Measurements from ENCODE around the gene HPGD. TPM values are rescaled to one million over a fixed set of nuclear protein-coding genes. Genes with fewer than 3 reads are reported as not detected.

The HPGD gene
- total RNA-seq, 2 experiments from 2014 or later, result 0.76 TPM; not detected in 1

DNA sequence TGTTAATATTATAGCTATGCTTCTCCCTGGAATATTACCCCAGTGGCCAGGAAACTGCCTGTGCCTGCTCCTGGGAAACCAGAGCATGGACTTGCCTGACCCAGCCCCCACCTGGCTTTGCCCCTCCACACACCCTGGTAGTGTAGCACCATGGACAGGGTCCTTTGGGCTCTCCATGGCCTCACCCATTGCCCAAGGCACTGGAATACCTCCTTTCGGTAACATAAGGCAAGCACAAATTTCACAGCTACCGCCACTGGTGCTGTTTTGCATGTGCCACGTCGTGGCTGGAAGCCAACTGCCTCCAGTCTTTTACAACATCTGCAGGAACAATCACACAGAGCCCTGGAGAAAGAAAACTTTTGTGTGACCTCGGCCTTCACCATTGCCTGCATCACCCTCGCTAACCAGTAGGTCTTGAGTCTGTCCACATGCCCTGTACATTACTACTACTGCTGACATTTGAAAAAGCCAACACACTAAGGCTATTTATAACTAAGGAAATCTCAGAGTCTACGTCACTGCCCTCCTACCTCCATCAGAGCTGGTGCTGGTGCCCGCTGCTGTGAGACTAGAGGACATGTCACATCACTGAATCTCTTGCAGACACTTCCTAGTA, 47.7 kb downstream of the HPGD start:
- no peaks in the 10 kb centered on the region for H3K4me1 ChIP-seq (ENCODE audit: insufficient read depth, low read length, poor library complexity, severe bottlenecking)
- BruUV-seq (replicated peaks), result no TSS peak
- no peak overlapping the region for H3K27ac ChIP-seq (ENCODE audit: low read depth, low read length, poor library complexity, severe bottlenecking)
- intact Hi-C loops (cut with micrococcal nuclease; ENCODE audit: unreplicated experiment), result no loop called here
- H3K36me3 ChIP-seq (ENCODE audit: insufficient read depth, low read length), result no peaks in the 10 kb centered on the region
- CTCF ChIA-PET (ENCODE audit: unreplicated experiment), result no interaction called here
- no peaks in the 10 kb centered on the region for H3K79me2 ChIP-seq (ENCODE audit: insufficient read depth, low read depth, low read length)
- POLR2A ChIA-PET, result interaction anchor here (0.6 to 1.3 kb wide), 3 partner anchors 14 to 120 kb away, joined by 3 to 5 read pairs (median 3); no protein-coding TSS in a partner anchor
- H3K4me3 ChIP-seq (ENCODE audit: low read depth, low read length, poor library complexity, severe bottlenecking), result no peak overlapping the region
- H3K4me2 ChIP-seq (ENCODE audit: low read length), result no peak overlapping the region
- H4K20me1 ChIP-seq (ENCODE audit: insufficient read depth, low read length), result no peaks in the 10 kb centered on the region
- H3K9me2 ChIP-seq (ENCODE audit: insufficient read depth, low read length), result no peaks in the 10 kb centered on the region
- no peak overlapping the region for H2AFZ ChIP-seq (ENCODE audit: low read length)
- TF ChIP-seq, protein P1, sequence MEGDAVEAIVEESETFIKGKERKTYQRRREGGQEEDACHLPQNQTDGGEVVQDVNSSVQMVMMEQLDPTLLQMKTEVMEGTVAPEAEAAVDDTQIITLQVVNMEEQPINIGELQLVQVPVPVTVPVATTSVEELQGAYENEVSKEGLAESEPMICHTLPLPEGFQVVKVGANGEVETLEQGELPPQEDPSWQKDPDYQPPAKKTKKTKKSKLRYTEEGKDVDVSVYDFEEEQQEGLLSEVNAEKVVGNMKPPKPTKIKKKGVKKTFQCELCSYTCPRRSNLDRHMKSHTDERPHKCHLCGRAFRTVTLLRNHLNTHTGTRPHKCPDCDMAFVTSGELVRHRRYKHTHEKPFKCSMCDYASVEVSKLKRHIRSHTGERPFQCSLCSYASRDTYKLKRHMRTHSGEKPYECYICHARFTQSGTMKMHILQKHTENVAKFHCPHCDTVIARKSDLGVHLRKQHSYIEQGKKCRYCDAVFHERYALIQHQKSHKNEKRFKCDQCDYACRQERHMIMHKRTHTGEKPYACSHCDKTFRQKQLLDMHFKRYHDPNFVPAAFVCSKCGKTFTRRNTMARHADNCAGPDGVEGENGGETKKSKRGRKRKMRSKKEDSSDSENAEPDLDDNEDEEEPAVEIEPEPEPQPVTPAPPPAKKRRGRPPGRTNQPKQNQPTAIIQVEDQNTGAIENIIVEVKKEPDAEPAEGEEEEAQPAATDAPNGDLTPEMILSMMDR (conservative IDR thresholded peaks at IDR 0.05; ENCODE audit: low read length), result no peak
- no peak for TF ChIP-seq EZH2phosphoT487 (IDR thresholded peaks at IDR 0.05; ENCODE audit: borderline replicate concordance, low read depth, low read length)
- no peaks in the 10 kb centered on the region for H3K9me3 ChIP-seq (ENCODE audit: low read length)
- no peak for DNase-seq (ENCODE audit: low spot score)

DNA sequence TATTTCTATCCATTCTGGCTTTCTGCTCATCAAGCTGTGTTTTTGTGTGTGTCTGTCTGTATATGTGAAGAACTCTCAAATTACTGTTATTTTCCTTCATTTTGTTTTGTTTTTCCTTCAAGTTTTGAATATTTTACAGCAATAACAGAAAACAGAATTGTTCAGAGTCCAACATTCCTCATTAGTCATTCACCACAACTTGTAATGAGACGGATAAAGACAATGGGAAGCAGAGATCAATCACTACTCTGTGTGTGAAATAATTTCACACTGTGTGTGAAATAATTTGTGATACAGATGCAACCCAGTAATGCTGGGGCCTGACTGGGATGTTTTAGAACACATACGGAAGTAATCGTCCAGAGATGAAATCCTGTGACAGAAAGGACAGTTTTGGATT, 55.2 kb downstream of the HPGD start:
- no peaks in the 10 kb centered on the region for H3K79me2 ChIP-seq (ENCODE audit: insufficient read depth, low read depth, low read length)
- H2AFZ ChIP-seq (ENCODE audit: low read length), result no peak overlapping the region
- CTCF ChIA-PET (ENCODE audit: unreplicated experiment), result no interaction called here
- H3K4me3 ChIP-seq (ENCODE audit: low read depth, low read length, poor library complexity, severe bottlenecking), result no peak overlapping the region
- no peaks in the 10 kb centered on the region for H3K4me1 ChIP-seq (ENCODE audit: insufficient read depth, low read length, poor library complexity, severe bottlenecking)
- H3K4me2 ChIP-seq (ENCODE audit: low read length), result no peak overlapping the region
- no peaks in the 10 kb centered on the region for H3K36me3 ChIP-seq (ENCODE audit: insufficient read depth, low read length)
- intact Hi-C loops (cut with micrococcal nuclease; ENCODE audit: unreplicated experiment), result no loop called here
- H3K27ac ChIP-seq (ENCODE audit: low read depth, low read length, poor library complexity, severe bottlenecking), result no peak overlapping the region
- TF ChIP-seq EZH2phosphoT487 (IDR thresholded peaks at IDR 0.05; ENCODE audit: borderline replicate concordance, low read depth, low read length), result no peak
- TF ChIP-seq, protein P1 (conservative IDR thresholded peaks at IDR 0.05; ENCODE audit: low read length), result no peak
- POLR2A ChIA-PET, result interaction anchor here (0.7 kb wide), 1 partner anchor 37 kb away, joined by 3 read pairs; no protein-coding TSS in a partner anchor
- no peaks in the 10 kb centered on the region for H4K20me1 ChIP-seq (ENCODE audit: insufficient read depth, low read length)
- no TSS peak for BruUV-seq (replicated peaks)
- H3K9me3 ChIP-seq (ENCODE audit: low read length), result no peaks in the 10 kb centered on the region
- no peak for DNase-seq (ENCODE audit: low spot score)
- H3K9me2 ChIP-seq (ENCODE audit: insufficient read depth, low read length), result no peaks in the 10 kb centered on the region

DNA sequence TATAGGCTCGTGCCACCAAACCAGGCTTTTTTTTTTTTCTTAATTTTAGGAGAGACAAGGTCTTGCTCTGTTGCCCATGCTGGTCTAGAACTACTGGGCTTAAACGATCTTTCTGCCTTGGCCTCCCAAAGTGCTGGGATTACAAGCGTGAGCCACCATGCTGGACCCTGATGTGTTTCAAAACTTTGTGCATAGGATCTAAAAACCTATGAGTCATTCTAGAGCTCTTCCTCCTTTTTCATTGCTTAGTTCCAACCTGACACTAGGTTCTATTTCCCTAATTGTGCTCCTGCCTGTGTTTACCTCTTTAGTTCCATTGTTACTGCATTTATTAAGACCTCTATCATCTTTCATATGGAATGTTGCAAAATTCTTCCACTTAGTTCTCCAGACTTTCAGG, 57.3 kb downstream of the HPGD start:
- Histone ChIP-seq H3K36me3 (ENCODE audit: insufficient read depth, low read length) (no peaks in the 10 kb centered on the region), H3K27ac (ENCODE audit: low read depth, low read length, poor library complexity, severe bottlenecking) (no peak overlapping the region), H3K4me1 (ENCODE audit: insufficient read depth, low read length, poor library complexity, severe bottlenecking) (no peaks in the 10 kb centered on the region), H3K4me2 (ENCODE audit: low read length) (no peak overlapping the region), H3K79me2 (ENCODE audit: insufficient read depth, low read depth, low read length) (no peaks in the 10 kb centered on the region), H3K9me2 (ENCODE audit: insufficient read depth, low read length) (no peaks in the 10 kb centered on the region), H2AFZ (ENCODE audit: low read length) (no peak overlapping the region), H3K4me3 (ENCODE audit: low read depth, low read length, poor library complexity, severe bottlenecking) (no peak overlapping the region), H3K9me3 (ENCODE audit: low read length) (no peaks in the 10 kb centered on the region), H4K20me1 (ENCODE audit: insufficient read depth, low read length) (no peaks in the 10 kb centered on the region)
- BruUV-seq (replicated peaks), result no TSS peak
- CTCF ChIA-PET (ENCODE audit: unreplicated experiment), result no interaction called here
- POLR2A ChIA-PET, result no interaction called here
- DNase-seq (ENCODE audit: low spot score), result no peak
- TF ChIP-seq, protein P1 (conservative IDR thresholded peaks at IDR 0.05; ENCODE audit: low read length), result no peak
- TF ChIP-seq EZH2phosphoT487 (IDR thresholded peaks at IDR 0.05; ENCODE audit: borderline replicate concordance, low read depth, low read length), result no peak
- intact Hi-C loops (cut with micrococcal nuclease; ENCODE audit: unreplicated experiment), result no loop called here
